ENCODE measurements around the gene ZNF280A.

- no peak for TF ChIP-seq CTCF (conservative IDR thresholded peaks at IDR 0.05; ENCODE audit: low read depth, low read length)
- TF ChIP-seq EZH2phosphoT487 (IDR thresholded peaks at IDR 0.05; ENCODE audit: borderline replicate concordance, low read length) = no peak
- no peak for TF ChIP-seq EZH2 (IDR thresholded peaks at IDR 0.05; ENCODE audit: low read length, unreplicated experiment)
These were observed 54.3 kb downstream of the ZNF280A start for GRCh38 chr22:22465782-22466181.

Data from PC-3 (cell line).